ENCODE measurements around the gene C9orf50.

Gene C9orf50

GRCh38 chr9:129571298-129572051 is 49.4 kb downstream of the C9orf50 start:
- DNase-seq (ENCODE audit: low spot score) (no peak), FAIRE-seq (no peak)

GRCh38 chr9:129570450-129571297 is 50.2 kb downstream of the C9orf50 start:
- peak; percentile 64 for DNase-seq (ENCODE audit: low spot score)
- peak; percentile 18 for FAIRE-seq

- FAIRE-seq, result no peak
- no peak for DNase-seq (ENCODE audit: low spot score)
Observed at GRCh38 chr9:129569502-129570449, 51.1 kb downstream of the C9orf50 start.

- FAIRE-seq, result no peak
Observed at GRCh38 chr9:129568560-129569501, 52.1 kb downstream of the C9orf50 start.

GRCh38 chr9:129567842-129568559 is 52.9 kb downstream of the C9orf50 start:
- no peak for FAIRE-seq
- DNase-seq (ENCODE audit: low spot score), result peak; percentile 26

More at GRCh38 chr9:129568560-129569501, 52.1 kb downstream of the C9orf50 start:
- no peak for DNase-seq (ENCODE audit: low spot score)

- FAIRE-seq (no peak), DNase-seq (ENCODE audit: low spot score) (no peak)
Observed at GRCh38 chr9:129567329-129567728, 53.6 kb downstream of the C9orf50 start.

GRCh38 chr9:129566563-129567266 is 54.2 kb downstream of the C9orf50 start:
- DNase-seq (ENCODE audit: low spot score), result no peak
- no peak for FAIRE-seq

GRCh38 chr9:129562917-129563316 is 58.0 kb downstream of the C9orf50 start:
- FAIRE-seq, result no peak
- DNase-seq (ENCODE audit: low spot score), result no peak

- DNase-seq (ENCODE audit: low spot score) (no peak), FAIRE-seq (no peak)
Observed at GRCh38 chr9:129562514-129562913, 58.4 kb downstream of the C9orf50 start.

All from RCC 7860 (cell line).